Naive thymus-derived CD4-positive, alpha-beta T cell (primary cell): Measurements from ENCODE around the gene BRF1. TPM values are rescaled to one million over a fixed set of nuclear protein-coding genes. Genes with fewer than 3 reads are reported as not detected.
A peak's percentile ranks its signal among the peaks of the same experiment; 100 is the strongest.
"Not testable (repeated sequence)": the region's sequence is repeated elsewhere in the genome, so short reads cannot be mapped to it uniquely, and the experiment has no call there.

Source experiments
- ATAC-seq: fragments of 150-1000 bp; cut with Tn5 transposase; 2 replicates; pipeline ENCODE4 v1.10.0; 2021; ENCODE audit warnings: mild to moderate bottlenecking, moderate library complexity
- CTCF ChIA-PET: fragments of 350-600 bp; sonication (Branson Sonifier 250); formaldehyde crosslinking; loops from one replicate; lab custom pipeline; 2021; ENCODE audit warnings: antibody characterized with exemption; lab: Charles Lee
- POLR2A ChIA-PET: fragments of 350-600 bp; sonication (Branson Sonifier 250); formaldehyde crosslinking; loops from one replicate; lab custom pipeline; 2021; ENCODE audit warnings: antibody characterized with exemption, inconsistent platforms; lab: Charles Lee
- DNase-seq, 9 donors: peaks; one replicate each; pipeline versions ENCODE4 v3.0.0 to v3.0.0-alpha.2; 2020 to 2022; ENCODE audit warnings: mixed read lengths in 1 of 9
- H3K27ac ChIP-seq: one replicate; pipeline ENCODE4 v1.7.0; 2013; ENCODE audit warnings: mild to moderate bottlenecking, low read depth, low read length, moderate library complexity
- H3K27me3 ChIP-seq, 2 donors: one replicate each; pipeline ENCODE4 v1.7.0; 2013; ENCODE audit warnings: low read length in 2 of 2, mild to moderate bottlenecking in 2 of 2, moderate library complexity in 2 of 2; ENCODE audit not compliant: control insufficient read depth in 2 of 2, insufficient read depth in 2 of 2
- H3K36me3 ChIP-seq, 3 experiments: 1 replicate in 2 of 3; 2 replicates in 1 of 3; pipeline ENCODE4 v1.7.0; 2013; ENCODE audit warnings: low read length in 3 of 3, mild to moderate bottlenecking in 3 of 3, moderate library complexity in 1 of 3; ENCODE audit not compliant: insufficient read depth in 3 of 3, control insufficient read depth in 2 of 3
- H3K4me1 ChIP-seq, 2 donors: one replicate each; pipeline ENCODE4 v1.7.0; 2013; ENCODE audit warnings: low read length in 2 of 2, mild to moderate bottlenecking in 2 of 2, moderate library complexity in 1 of 2; ENCODE audit not compliant: control insufficient read depth in 2 of 2, insufficient read depth in 2 of 2
- H3K4me3 ChIP-seq: 2 replicates; pipeline ENCODE4 v1.7.0; 2013; ENCODE audit warnings: mild to moderate bottlenecking, low read length
- H3K9me3 ChIP-seq, 3 experiments: 1 replicate in 2 of 3; 2 replicates in 1 of 3; pipeline ENCODE4 v1.7.0; 2013; ENCODE audit warnings: low read length in 3 of 3; ENCODE audit not compliant: control insufficient read depth in 2 of 3
- H3K27ac Mint-ChIP-seq, 9 donors: one replicate each; pipeline ENCODE4 v1.8.0; 2020 to 2022; ENCODE audit warnings: mixed read lengths in 9 of 9, mild to moderate bottlenecking in 8 of 9, moderate library complexity in 5 of 9, inconsistent platforms in 2 of 9
- H3K27me3 Mint-ChIP-seq, 5 donors: one replicate each; pipeline ENCODE4 v1.8.0; 2021 to 2022; ENCODE audit warnings: mixed read lengths in 5 of 5, mild to moderate bottlenecking in 1 of 5
- H3K36me3 Mint-ChIP-seq, 5 donors: one replicate each; pipeline ENCODE4 v1.8.0; 2020 to 2022; ENCODE audit warnings: mixed read lengths in 5 of 5, mild to moderate bottlenecking in 3 of 5, inconsistent platforms in 1 of 5
- H3K4me1 Mint-ChIP-seq, 7 donors: one replicate each; pipeline ENCODE4 v1.8.0; 2020 to 2022; ENCODE audit warnings: mixed read lengths in 7 of 7, mild to moderate bottlenecking in 3 of 7, inconsistent platforms in 1 of 7
- H3K4me3 Mint-ChIP-seq, 10 donors: one replicate each; pipeline ENCODE4 v1.8.0; 2020 to 2022; ENCODE audit warnings: mild to moderate bottlenecking in 10 of 10, mixed read lengths in 10 of 10, moderate library complexity in 6 of 10, inconsistent platforms in 2 of 10
- H3K9me3 Mint-ChIP-seq, 11 donors: one replicate each; pipeline ENCODE4 v1.8.0; 2020 to 2022; ENCODE audit warnings: mixed read lengths in 11 of 11, mild to moderate bottlenecking in 4 of 11, inconsistent platforms in 1 of 11, moderate library complexity in 1 of 11
- intact Hi-C, 2 donors: fragments of 100-400 bp; cut with micrococcal nuclease; formaldehyde crosslinking; loops; one replicate each; pipeline ENCODE4 v1.15.1; 2023
- polyA plus RNA-seq, 2 donors: library from polyadenylated mRNA; unstranded; fragments of 300-500 nt; fragmentation: Illumina TruSeq; gene quantifications; one replicate each; pipeline ENCODE4 v1.2.3, GENCODE V29; 2021
- total RNA-seq, 6 experiments: library from RNA in 5 of 6; stranded (reverse) in 5 of 6; gene quantifications; 1 replicate in 5 of 6; 2 replicates in 1 of 6; pipeline ENCODE4 v1.2.3 and lab custom pipeline; 2021 to 2026

Gene BRF1
- total and polyA plus RNA-seq, 7 experiments from 2014 or later = 7.1 to 75.7 (median 60.2) TPM

- CTCF ChIA-PET = interaction anchor here (0.6 to 1.0 kb wide), 2 partner anchors 14 to 46 kb away, joined by 3 read pairs; no protein-coding TSS in a partner anchor
- H3K4me1 ChIP-seq = peaks cover 0 to 9% of the 10 kb centered on the region in 2 donors
- no peak overlapping the region for H3K4me3 Mint-ChIP-seq
- H3K36me3 Mint-ChIP-seq = peaks cover 0 to 13% (median 2%) of the 10 kb centered on the region in 5 donors
- no peaks in the 10 kb centered on the region for H3K9me3 Mint-ChIP-seq
- H3K27me3 Mint-ChIP-seq = no peaks in the 10 kb centered on the region
- H3K27me3 ChIP-seq = no peaks in the 10 kb centered on the region
- DNase-seq (no peak), ATAC-seq (no peak)
- peaks cover 0 to 3% (median 0%) of the 10 kb centered on the region in 3 experiments for H3K36me3 ChIP-seq
- intact Hi-C loops = loop anchor here in 1 of 2 donors (10.0 kb wide), 1 partner anchor 511 kb away; the partner anchor contains the start of gene AKT1
- POLR2A ChIA-PET = interaction anchor here (0.7 to 1.4 kb wide), 3 partner anchors 9 to 137 kb away, joined by 3 to 6 read pairs (median 4); partner anchors contain the start of gene PACS2
- H3K27ac ChIP-seq = no peak overlapping the region
- H3K4me1 Mint-ChIP-seq = peaks cover 17 to 30% (median 25%) of the 10 kb centered on the region in 7 donors
- H3K4me3 ChIP-seq = no peak overlapping the region
- peak overlapping the region in 5 of 9 donors; percentile 67 to 92 (median 85) for H3K27ac Mint-ChIP-seq
- H3K9me3 ChIP-seq = no peaks in the 10 kb centered on the region
Observed at GRCh38 chr14:105305791-105306190, 5.0 kb upstream of the BRF1 start.

- no peak overlapping the region for H3K27ac ChIP-seq
- CTCF ChIA-PET = interaction anchor here (0.6 to 1.0 kb wide), 2 partner anchors 13 to 47 kb away, joined by 3 read pairs; no protein-coding TSS in a partner anchor
- no peak for DNase-seq
- Mint-ChIP-seq H3K36me3 (peaks cover 0 to 13% (median 2%) of the 10 kb centered on the region in 5 donors), H3K27ac (peak overlapping the region; percentile 67 to 92 (median 89)), H3K9me3 (no peaks in the 10 kb centered on the region), H3K4me3 (peak overlapping the region in 4 of 10 donors; percentile 23 to 55 (median 42)), H3K27me3 (no peaks in the 10 kb centered on the region), H3K4me1 (peaks cover 17 to 30% (median 25%) of the 10 kb centered on the region in 7 donors)
- H3K4me1 ChIP-seq = peaks cover 0 to 9% of the 10 kb centered on the region in 2 donors
- intact Hi-C loops = loop anchor here in 1 of 2 donors (10.0 kb wide), 1 partner anchor 511 kb away; the partner anchor contains the start of gene AKT1
- no peaks in the 10 kb centered on the region for H3K9me3 ChIP-seq
- POLR2A ChIA-PET = interaction anchor here (0.7 to 1.4 kb wide), 3 partner anchors 9 to 138 kb away, joined by 3 to 6 read pairs (median 4); partner anchors contain the start of gene PACS2
- H3K4me3 ChIP-seq = no peak overlapping the region
- no peak for ATAC-seq
- H3K36me3 ChIP-seq = peaks cover 0 to 3% (median 0%) of the 10 kb centered on the region in 3 experiments
- no peaks in the 10 kb centered on the region for H3K27me3 ChIP-seq
Observed at GRCh38 chr14:105305345-105305744, 4.5 kb upstream of the BRF1 start.

GRCh38 chr14:105304565-105304964 lies 3.8 kb upstream of the BRF1 start:
- intact Hi-C loops = loop anchor here (5.0 to 10.0 kb wide), 8 partner anchors 48 to 552 kb away; partner anchors contain the start of genes AKT1 (in 1 of the 2), CLBA1 (in 1 of the 2), MTA1 (in 1 of the 2) and NUDT14 (in 1 of the 2)
- H3K9me3 Mint-ChIP-seq = no peaks in the 10 kb centered on the region
- Histone ChIP-seq H3K9me3 (no peaks in the 10 kb centered on the region), H3K36me3 (peaks cover 0 to 3% (median 0%) of the 10 kb centered on the region in 3 experiments), H3K27ac (no peak overlapping the region), H3K27me3 (no peaks in the 10 kb centered on the region), H3K4me3 (no peak overlapping the region), H3K4me1 (peaks cover 0 to 13% of the 10 kb centered on the region in 2 donors)
- H3K4me1 Mint-ChIP-seq = peaks cover 21 to 35% (median 29%) of the 10 kb centered on the region in 7 donors
- ChIA-PET POLR2A (interaction anchor here (1.1 to 1.4 kb wide), 2 partner anchors 10 to 12 kb away, joined by 4 to 6 read pairs; partner anchors contain the start of gene PACS2), CTCF (interaction anchor here (1.0 kb wide), 1 partner anchor 47 kb away, joined by 3 read pairs; no protein-coding TSS in a partner anchor)
- no peaks in the 10 kb centered on the region for H3K27me3 Mint-ChIP-seq
- peaks cover 0 to 16% (median 2%) of the 10 kb centered on the region in 5 donors for H3K36me3 Mint-ChIP-seq
- no peak for DNase-seq
- ATAC-seq = no peak
- H3K27ac Mint-ChIP-seq = peak overlapping the region in 8 of 9 donors; percentile 22 to 91 (median 46)
- H3K4me3 Mint-ChIP-seq = peak overlapping the region in 1 of 10 donors; percentile 13

- Histone ChIP-seq H3K4me1 (peaks cover 0 to 17% of the 10 kb centered on the region in 2 donors), H3K4me3 (no peak overlapping the region), H3K36me3 (peaks cover 0 to 3% (median 0%) of the 10 kb centered on the region in 3 experiments), H3K27me3 (no peaks in the 10 kb centered on the region), H3K9me3 (no peaks in the 10 kb centered on the region), H3K27ac (no peak overlapping the region)
- peak overlapping the region in 4 of 9 donors; percentile 4 to 71 (median 34) for H3K27ac Mint-ChIP-seq
- intact Hi-C loops = loop anchor here (5.0 to 10.0 kb wide), 8 partner anchors 48 to 552 kb away; partner anchors contain the start of genes AKT1 (in 1 of the 2), CLBA1 (in 1 of the 2), MTA1 (in 1 of the 2) and NUDT14 (in 1 of the 2)
- H3K4me3 Mint-ChIP-seq = peak overlapping the region in 1 of 10 donors; percentile 0
- CTCF ChIA-PET = interaction anchor here (0.6 kb wide), 1 partner anchor 138 kb away, joined by 3 read pairs; no protein-coding TSS in a partner anchor
- peaks cover 25 to 41% (median 33%) of the 10 kb centered on the region in 7 donors for H3K4me1 Mint-ChIP-seq
- H3K27me3 Mint-ChIP-seq = no peaks in the 10 kb centered on the region
- no peaks in the 10 kb centered on the region for H3K9me3 Mint-ChIP-seq
- DNase-seq (no peak), ATAC-seq (no peak)
- peaks cover 0 to 18% (median 2%) of the 10 kb centered on the region in 5 donors for H3K36me3 Mint-ChIP-seq
- POLR2A ChIA-PET = no interaction called here
Observed at GRCh38 chr14:105303949-105304348, 3.1 kb upstream of the BRF1 start.

GRCh38 chr14:105301915-105302249 lies 1.1 kb upstream of the BRF1 start:
- Mint-ChIP-seq H3K36me3 (peaks cover 0 to 19% (median 2%) of the 10 kb centered on the region in 5 donors), H3K4me1 (peaks cover 34 to 52% (median 38%) of the 10 kb centered on the region in 7 donors), H3K4me3 (peak overlapping the region; percentile 71 to 93 (median 90)), H3K27ac (peak overlapping the region; percentile 38 to 95 (median 89))
- peak overlapping the region; percentile 73 for H3K4me3 ChIP-seq
- ChIA-PET POLR2A (interaction anchor here (0.6 to 2.8 kb wide), 4 partner anchors 9 to 88 kb away, joined by 3 to 58 read pairs (median 6); partner anchors contain the start of gene PACS2), CTCF (interaction anchor here (0.6 to 1.2 kb wide), 2 partner anchors 22 to 145 kb away, joined by 3 read pairs; no protein-coding TSS in a partner anchor)
- not testable (repeated sequence) for H3K36me3 ChIP-seq, ATAC-seq, H3K27me3 Mint-ChIP-seq, H3K9me3 Mint-ChIP-seq, H3K9me3 ChIP-seq, H3K27me3 ChIP-seq
- H3K4me1 ChIP-seq = peaks cover 0 to 22% of the 10 kb centered on the region in 2 donors
- intact Hi-C loops = loop anchor here (1.0 to 10.0 kb wide), 21 partner anchors 12 to 550 kb away; partner anchors contain the start of genes NUDT14 (in 2 of the 2), PACS2 (in 2 of the 2), SIVA1 (in 2 of the 2) and AKT1 (in 1 of the 2)
- peak overlapping the region; percentile 94 for H3K27ac ChIP-seq
- DNase-seq = peak in 1 of 9 donors; percentile 26
